MCF 10A (cell line): ENCODE data around the gene ADGRL3. TPM values are rescaled to one million over a fixed set of nuclear protein-coding genes. Genes with fewer than 3 reads are reported as not detected.
"Not testable (repeated sequence)": the region's sequence is repeated elsewhere in the genome, so short reads cannot be mapped to it uniquely, and the experiment has no call there.

Experiments used
- BruUV-seq: library from RNA; stranded (reverse); fragments of 400-500 nt; replicated peaks from 2 replicates; lab custom pipeline; 2021; lab: Mats Ljungman, UMichigan
- CTCF ChIA-PET: fragments of 300-600 bp; sonication (Branson Sonifier 250); formaldehyde crosslinking; extraction: SDS; loops from one replicate; lab custom pipeline; 2021; ENCODE audit warnings: antibody characterized with exemption, inconsistent platforms; lab: Yijun Ruan, JAX
- POLR2A ChIA-PET: fragments of 300-600, 350-650 bp; sonication (Branson Sonifier 250); formaldehyde crosslinking; extraction: SDS; loops from one replicate; lab custom pipeline; 2020; ENCODE audit warnings: antibody characterized with exemption, inconsistent platforms; lab: Yijun Ruan, JAX
- DNase-seq: peaks from one replicate; pipeline ENCODE4 v3.0.0-alpha.2; 2018; ENCODE audit not compliant: unreplicated experiment
- H3K27ac Mint-ChIP-seq: one replicate; pipeline ENCODE4 v1.8.0; 2022; ENCODE audit warnings: mild to moderate bottlenecking, low read depth, mixed read lengths; ENCODE audit not compliant: unreplicated experiment
- H3K27me3 Mint-ChIP-seq: one replicate; pipeline ENCODE4 v1.8.0; 2022; ENCODE audit warnings: mixed read lengths; ENCODE audit not compliant: insufficient read depth, unreplicated experiment
- H3K36me3 Mint-ChIP-seq: one replicate; pipeline ENCODE4 v1.8.0; 2022; ENCODE audit warnings: mild to moderate bottlenecking, moderate library complexity, mixed read lengths; ENCODE audit not compliant: insufficient read depth, unreplicated experiment
- H3K4me1 Mint-ChIP-seq: one replicate; pipeline ENCODE4 v1.8.0; 2022; ENCODE audit warnings: mixed read lengths; ENCODE audit not compliant: insufficient read depth, unreplicated experiment
- H3K4me3 Mint-ChIP-seq: one replicate; pipeline ENCODE4 v1.8.0; 2022; ENCODE audit warnings: mild to moderate bottlenecking, moderate library complexity, mixed read lengths; ENCODE audit not compliant: unreplicated experiment
- H3K9me3 Mint-ChIP-seq: one replicate; pipeline ENCODE4 v1.8.0; 2022; ENCODE audit warnings: mixed read lengths; ENCODE audit not compliant: unreplicated experiment
- intact Hi-C: fragments of 100-400 bp; cut with micrococcal nuclease; formaldehyde crosslinking; loops from 2 replicates; pipeline ENCODE4 v1.14.1; 2022
- total RNA-seq: library from RNA; stranded (reverse); gene quantifications from 2 replicates; pipeline ENCODE4 v1.2.3, GENCODE V29; 2022
- TF ChIP-seq, protein P1 (sequence below): fragments of 200-600 bp; IDR thresholded peaks from one replicate; pipeline ENCODE4 v1.8.0; 2022; ENCODE audit warnings: antibody characterized with exemption, mild to moderate bottlenecking; ENCODE audit not compliant: unreplicated experiment

ADGRL3 gene
- total RNA-seq, 1 experiment from 2014 or later, result 3.6 TPM

DNA sequence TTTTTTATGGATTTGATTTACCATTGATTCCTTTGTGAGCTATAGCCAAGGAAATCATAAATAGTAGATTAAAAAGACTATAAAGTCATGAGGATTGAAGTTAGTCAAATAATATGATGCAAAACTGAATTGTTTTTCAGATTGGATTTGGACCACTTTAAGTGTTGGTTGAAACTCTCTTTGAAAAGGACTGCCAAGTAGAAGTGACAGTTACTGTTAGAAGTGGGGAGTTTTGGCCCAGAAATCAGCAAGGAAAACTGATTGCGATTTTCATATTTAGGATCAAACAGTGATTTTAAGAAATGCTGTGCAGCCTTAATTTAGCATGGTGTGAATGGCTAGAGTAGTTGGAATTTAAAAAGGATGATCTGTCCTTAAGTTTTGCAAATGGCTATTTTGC, 4.9 kb downstream of the ADGRL3 start:
- POLR2A ChIA-PET, result interaction anchor here (1.0 kb wide), 1 partner anchor 48 kb away, joined by 3 read pairs; no protein-coding TSS in a partner anchor
- no peak for DNase-seq

GRCh38 chr4:61207156-61207555, 7.0 kb downstream of the ADGRL3 start:
- DNase-seq, H3K4me3 Mint-ChIP-seq, CTCF ChIA-PET, H3K9me3 Mint-ChIP-seq, H3K27me3 Mint-ChIP-seq, H3K27ac Mint-ChIP-seq, H3K36me3 Mint-ChIP-seq, BruUV-seq, POLR2A ChIA-PET: not testable (repeated sequence)
- H3K4me1 Mint-ChIP-seq, result peaks cover 31% of the 10 kb centered on the region
- intact Hi-C loops, result loop anchor here (10.0 kb wide), 2 partner anchors 258 to 1438 kb away; no protein-coding TSS in a partner anchor

More for the DNA sequence above, 4.9 kb downstream of the ADGRL3 start:
- Mint-ChIP-seq H3K27ac (no peak overlapping the region), H3K9me3 (no peaks in the 10 kb centered on the region), H3K36me3 (no peaks in the 10 kb centered on the region), H3K27me3 (no peaks in the 10 kb centered on the region), H3K4me3 (no peak overlapping the region), H3K4me1 (peaks cover 22% of the 10 kb centered on the region)
- CTCF ChIA-PET, result no interaction called here
- TF ChIP-seq, protein P1, sequence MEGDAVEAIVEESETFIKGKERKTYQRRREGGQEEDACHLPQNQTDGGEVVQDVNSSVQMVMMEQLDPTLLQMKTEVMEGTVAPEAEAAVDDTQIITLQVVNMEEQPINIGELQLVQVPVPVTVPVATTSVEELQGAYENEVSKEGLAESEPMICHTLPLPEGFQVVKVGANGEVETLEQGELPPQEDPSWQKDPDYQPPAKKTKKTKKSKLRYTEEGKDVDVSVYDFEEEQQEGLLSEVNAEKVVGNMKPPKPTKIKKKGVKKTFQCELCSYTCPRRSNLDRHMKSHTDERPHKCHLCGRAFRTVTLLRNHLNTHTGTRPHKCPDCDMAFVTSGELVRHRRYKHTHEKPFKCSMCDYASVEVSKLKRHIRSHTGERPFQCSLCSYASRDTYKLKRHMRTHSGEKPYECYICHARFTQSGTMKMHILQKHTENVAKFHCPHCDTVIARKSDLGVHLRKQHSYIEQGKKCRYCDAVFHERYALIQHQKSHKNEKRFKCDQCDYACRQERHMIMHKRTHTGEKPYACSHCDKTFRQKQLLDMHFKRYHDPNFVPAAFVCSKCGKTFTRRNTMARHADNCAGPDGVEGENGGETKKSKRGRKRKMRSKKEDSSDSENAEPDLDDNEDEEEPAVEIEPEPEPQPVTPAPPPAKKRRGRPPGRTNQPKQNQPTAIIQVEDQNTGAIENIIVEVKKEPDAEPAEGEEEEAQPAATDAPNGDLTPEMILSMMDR, result no peak
- BruUV-seq, result no TSS peak
- intact Hi-C loops, result loop anchor here (10.0 kb wide), 2 partner anchors 260 to 1440 kb away; no protein-coding TSS in a partner anchor

DNA sequence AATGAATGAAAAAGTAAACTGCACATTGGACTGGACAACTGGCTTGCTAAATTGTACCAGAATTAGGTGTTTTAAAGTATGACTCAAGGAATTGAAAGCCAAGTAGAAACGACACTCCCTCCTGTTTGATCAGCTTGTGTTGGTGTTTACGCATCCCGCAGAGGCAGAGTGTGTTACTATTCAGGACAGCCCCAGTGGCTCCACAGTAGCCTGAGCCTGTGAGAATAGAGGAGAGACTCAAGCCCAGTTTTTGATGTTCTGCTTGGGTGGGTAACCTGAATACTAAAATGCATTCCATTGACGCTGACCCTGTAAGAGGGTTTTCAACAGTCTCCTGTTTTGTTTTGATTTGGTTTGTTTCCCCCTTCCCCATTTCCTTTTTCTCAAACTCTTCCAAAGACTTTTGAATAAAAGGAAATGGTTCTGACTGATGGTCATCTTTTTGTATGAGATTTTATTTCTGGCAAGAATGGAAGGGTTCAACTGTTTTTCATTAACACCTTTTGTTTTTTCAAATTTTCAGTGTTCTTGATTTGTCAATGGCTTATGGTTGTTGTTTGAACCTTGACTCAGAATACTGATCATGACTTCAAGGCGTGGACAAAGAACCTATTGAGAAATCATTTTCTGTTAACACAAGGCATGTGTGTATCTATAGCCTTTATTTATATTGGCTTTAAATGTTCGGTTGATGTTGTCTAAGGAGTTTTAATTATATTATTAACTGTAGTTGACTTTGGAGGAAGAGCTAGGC, 10.2 kb downstream of the ADGRL3 start:
- Mint-ChIP-seq H3K36me3 (no peaks in the 10 kb centered on the region), H3K4me1 (peaks cover 9% of the 10 kb centered on the region), H3K27me3 (no peaks in the 10 kb centered on the region), H3K9me3 (no peaks in the 10 kb centered on the region), H3K27ac (no peak overlapping the region), H3K4me3 (no peak overlapping the region)
- no TSS peak for BruUV-seq
- DNase-seq, result peak; percentile 7
- intact Hi-C loops, result no loop called here
- TF ChIP-seq, protein P1, result no peak
- POLR2A ChIA-PET, result interaction anchor here (0.9 kb wide), 1 partner anchor 10 kb away, joined by 3 read pairs; no protein-coding TSS in a partner anchor
- CTCF ChIA-PET, result no interaction called here

- no peaks in the 10 kb centered on the region for H3K9me3 Mint-ChIP-seq
- no peaks in the 10 kb centered on the region for H3K27me3 Mint-ChIP-seq
- peaks cover 9% of the 10 kb centered on the region for H3K4me1 Mint-ChIP-seq
- H3K27ac Mint-ChIP-seq, result no peak overlapping the region
- no TSS peak for BruUV-seq
- H3K4me3 Mint-ChIP-seq, result no peak overlapping the region
- no peaks in the 10 kb centered on the region for H3K36me3 Mint-ChIP-seq
- DNase-seq, result no peak
- intact Hi-C loops, result no loop called here
- POLR2A ChIA-PET, result interaction anchor here (0.8 kb wide), 1 partner anchor 10 kb away, joined by 3 read pairs; no protein-coding TSS in a partner anchor
- TF ChIP-seq, protein P1, result no peak
- CTCF ChIA-PET, result interaction anchor here (0.7 kb wide), 2 partner anchors 16 to 111 kb away, joined by 3 read pairs; no protein-coding TSS in a partner anchor
Observed at GRCh38 chr4:61211781-61212180, 11.7 kb downstream of the ADGRL3 start.
